Nephron (organoid): Measurements from ENCODE around the gene KYNU.
"Not testable (repeated sequence)": the region's sequence is repeated elsewhere in the genome, so short reads cannot be mapped to it uniquely, and the experiment has no call there.

Experiments
- H3K27ac Mint-ChIP-seq, 3 experiments: 2 replicates each; pipeline ENCODE4 v1.8.0; 2020; ENCODE audit warnings: mixed read lengths in 3 of 3, mild to moderate bottlenecking in 2 of 3, moderate library complexity in 1 of 3
- H3K27me3 Mint-ChIP-seq: 2 replicates; pipeline ENCODE4 v1.8.0; 2021; ENCODE audit warnings: low read depth, mild to moderate bottlenecking, moderate library complexity, mixed read lengths
- H3K36me3 Mint-ChIP-seq: 2 replicates; pipeline ENCODE4 v1.8.0; 2020; ENCODE audit warnings: low read depth, mixed read lengths
- H3K4me1 Mint-ChIP-seq: 2 replicates; pipeline ENCODE4 v1.8.0; 2020; ENCODE audit warnings: mixed read lengths
- H3K4me3 Mint-ChIP-seq, 3 experiments: 2 replicates each; pipeline ENCODE4 v1.8.0; 2020; ENCODE audit warnings: mild to moderate bottlenecking in 3 of 3, mixed read lengths in 3 of 3, moderate library complexity in 2 of 3
- H3K9me3 Mint-ChIP-seq: 2 replicates; pipeline ENCODE4 v1.8.0; 2020; ENCODE audit warnings: mixed read lengths
- CTCF ChIP-seq, 3 experiments: fragments of 200-600 bp; sonication (generic); IDR thresholded peaks; one replicate each; pipeline ENCODE4 v1.5.0; 2021; ENCODE audit warnings: antibody characterized with exemption in 3 of 3; ENCODE audit not compliant: unreplicated experiment in 3 of 3

The KYNU gene

GRCh38 chr2:142883526-142883925 lies 6.1 kb downstream of the KYNU start:
- Mint-ChIP-seq H3K27me3 (no peaks in the 10 kb centered on the region), H3K9me3 (peaks cover 5% of the 10 kb centered on the region), H3K4me3 (no peak overlapping the region), H3K27ac (no peak overlapping the region), H3K4me1 (no peaks in the 10 kb centered on the region), H3K36me3 (peaks cover 6% of the 10 kb centered on the region)
- TF ChIP-seq CTCF (IDR thresholded peaks at IDR 0.05; ENCODE audit: unreplicated experiment in 3 of 3), result no peak

DNA sequence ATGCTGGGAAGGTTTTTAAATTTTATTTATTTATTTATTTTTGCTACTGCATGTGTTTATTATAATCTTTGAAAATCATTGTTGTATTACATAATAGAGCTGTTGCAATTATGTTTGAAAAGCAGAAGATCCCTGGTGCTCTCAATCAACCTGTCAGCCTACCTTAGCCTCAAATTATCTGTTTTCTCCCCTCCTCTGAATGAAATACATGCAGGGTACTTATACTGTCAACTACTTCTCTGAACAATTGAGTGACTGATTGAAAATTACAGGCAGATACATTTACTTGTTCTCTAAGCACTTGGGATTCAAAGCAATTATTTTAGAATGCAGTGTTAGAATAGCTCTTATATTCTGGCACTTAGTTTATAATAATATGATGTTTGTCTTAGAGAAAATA lies 8.1 kb downstream of the KYNU start:
- peaks cover 6% of the 10 kb centered on the region for H3K36me3 Mint-ChIP-seq
- no peak overlapping the region for H3K4me3 Mint-ChIP-seq
- no peaks in the 10 kb centered on the region for H3K27me3 Mint-ChIP-seq
- H3K9me3 Mint-ChIP-seq, result peaks cover 9% of the 10 kb centered on the region
- no peaks in the 10 kb centered on the region for H3K4me1 Mint-ChIP-seq
- TF ChIP-seq CTCF (IDR thresholded peaks at IDR 0.05; ENCODE audit: unreplicated experiment in 3 of 3), result no peak
- no peak overlapping the region for H3K27ac Mint-ChIP-seq

GRCh38 chr2:142892715-142893114 lies 15.3 kb downstream of the KYNU start:
- Mint-ChIP-seq H3K27ac (no peak overlapping the region), H3K4me1 (no peaks in the 10 kb centered on the region)

DNA sequence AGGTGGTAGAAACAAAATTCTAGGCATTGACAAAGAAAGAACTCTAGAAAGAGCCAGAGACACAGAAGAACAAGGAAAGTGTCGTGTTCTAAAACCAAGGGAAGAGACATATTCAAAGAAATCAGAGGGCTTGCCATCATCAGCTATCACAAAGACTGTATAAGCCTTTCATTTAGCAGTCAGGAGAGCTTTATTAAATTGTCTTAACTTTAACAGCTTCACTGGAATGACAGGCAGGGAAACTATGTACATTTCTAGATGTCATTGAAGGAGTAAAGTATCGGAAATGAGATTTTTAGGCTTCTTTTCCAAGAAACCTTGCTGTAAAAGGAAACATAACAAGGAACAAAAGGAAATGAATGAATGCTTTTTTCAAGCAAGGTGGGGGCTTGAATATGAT lies 15.8 kb downstream of the KYNU start:
- Mint-ChIP-seq H3K27ac (no peak overlapping the region), H3K4me3 (no peak overlapping the region), H3K36me3 (no peaks in the 10 kb centered on the region), H3K9me3 (peaks cover 5% of the 10 kb centered on the region), H3K4me1 (no peaks in the 10 kb centered on the region), H3K27me3 (no peaks in the 10 kb centered on the region)
- no peak for TF ChIP-seq CTCF (IDR thresholded peaks at IDR 0.05; ENCODE audit: unreplicated experiment in 3 of 3)

More at GRCh38 chr2:142892715-142893114, 15.3 kb downstream of the KYNU start:
- H3K36me3 Mint-ChIP-seq, result no peaks in the 10 kb centered on the region
- no peaks in the 10 kb centered on the region for H3K27me3 Mint-ChIP-seq
- no peak for TF ChIP-seq CTCF (IDR thresholded peaks at IDR 0.05; ENCODE audit: unreplicated experiment in 3 of 3)
- no peak overlapping the region for H3K4me3 Mint-ChIP-seq
- peaks cover 5% of the 10 kb centered on the region for H3K9me3 Mint-ChIP-seq

DNA sequence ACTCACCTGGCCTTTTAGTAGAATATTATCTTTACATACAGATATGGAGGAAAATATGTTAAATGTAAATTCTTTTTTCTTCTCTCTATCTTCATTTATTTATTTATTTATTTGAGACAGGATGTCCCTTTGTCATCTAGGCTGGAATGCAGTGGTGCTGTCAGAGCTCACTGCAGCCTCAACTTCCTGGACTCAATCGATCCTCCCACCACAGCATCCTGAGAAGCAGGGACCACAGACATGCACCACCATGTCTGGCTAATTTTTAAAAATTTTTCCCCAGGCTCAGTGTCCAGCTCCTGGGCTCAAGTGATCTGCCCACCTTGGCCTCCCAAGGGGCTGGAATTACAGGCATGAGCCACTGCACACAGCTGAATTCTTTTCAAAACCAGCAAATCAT lies 20.3 kb downstream of the KYNU start:
- no peak overlapping the region for H3K27ac Mint-ChIP-seq
- no peaks in the 10 kb centered on the region for H3K4me1 Mint-ChIP-seq
- no peaks in the 10 kb centered on the region for H3K36me3 Mint-ChIP-seq
- peaks cover 10% of the 10 kb centered on the region for H3K27me3 Mint-ChIP-seq
- H3K4me3 Mint-ChIP-seq, result no peak overlapping the region
- no peak for TF ChIP-seq CTCF (IDR thresholded peaks at IDR 0.05; ENCODE audit: unreplicated experiment in 3 of 3)
- no peaks in the 10 kb centered on the region for H3K9me3 Mint-ChIP-seq

DNA sequence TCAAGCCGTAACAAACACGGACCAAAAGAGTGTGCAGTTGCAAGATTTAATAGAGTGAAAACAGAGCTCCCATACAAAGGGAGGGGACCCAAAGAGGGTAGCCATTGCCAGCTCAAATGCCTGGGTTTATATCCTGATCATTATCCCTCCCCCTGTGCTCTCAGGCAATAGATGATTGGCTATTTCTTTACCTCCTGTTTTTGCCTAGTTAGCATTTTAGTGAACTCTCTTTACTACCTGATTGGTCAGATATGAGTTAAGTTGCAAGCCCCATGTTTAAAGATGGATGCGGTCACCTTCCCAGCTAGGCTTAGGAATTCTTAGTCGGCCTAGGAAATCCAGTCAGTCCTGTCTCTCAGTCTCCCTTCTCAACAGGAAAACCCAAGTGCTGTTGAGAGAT lies 22.9 kb downstream of the KYNU start:
- H3K9me3 Mint-ChIP-seq, H3K27ac Mint-ChIP-seq, H3K4me1 Mint-ChIP-seq, H3K4me3 Mint-ChIP-seq, H3K36me3 Mint-ChIP-seq: not testable (repeated sequence)
- peaks cover 19% of the 10 kb centered on the region for H3K27me3 Mint-ChIP-seq
